ENCODE data around the gene SEC14L5. TPM values are rescaled to one million over a fixed set of nuclear protein-coding genes. Genes with fewer than 3 reads are reported as not detected.
"Not testable (repeated sequence)": the region's sequence is repeated elsewhere in the genome, so short reads cannot be mapped to it uniquely, and the experiment has no call there.

The SEC14L5 gene
- total and polyA plus RNA-seq, 5 donors = 0.57 to 3.8 (median 1.4) TPM

GRCh38 chr16:5042574-5043171 lies 84.5 kb downstream of the SEC14L5 start:
- intact Hi-C loops (cut with DNase I) = no loop called here
- peak in 1 of 3 donors; percentile 16 for DNase-seq
- Histone ChIP-seq H3K4me3 (ENCODE audit: low read length) (no peak overlapping the region), H3K4me1 (ENCODE audit: control insufficient read depth, insufficient read depth, low read length) (no peaks in the 10 kb centered on the region), H3K27ac (ENCODE audit: low read length) (no peak overlapping the region), H3K27me3 (ENCODE audit: control insufficient read depth, insufficient read depth) (no peaks in the 10 kb centered on the region), H3K9me3 (ENCODE audit: control insufficient read depth, low read length) (no peaks in the 10 kb centered on the region)
- WGBS = 71% methylated on average over 14 of the region's 14 CpGs
- no peak for ATAC-seq

DNA sequence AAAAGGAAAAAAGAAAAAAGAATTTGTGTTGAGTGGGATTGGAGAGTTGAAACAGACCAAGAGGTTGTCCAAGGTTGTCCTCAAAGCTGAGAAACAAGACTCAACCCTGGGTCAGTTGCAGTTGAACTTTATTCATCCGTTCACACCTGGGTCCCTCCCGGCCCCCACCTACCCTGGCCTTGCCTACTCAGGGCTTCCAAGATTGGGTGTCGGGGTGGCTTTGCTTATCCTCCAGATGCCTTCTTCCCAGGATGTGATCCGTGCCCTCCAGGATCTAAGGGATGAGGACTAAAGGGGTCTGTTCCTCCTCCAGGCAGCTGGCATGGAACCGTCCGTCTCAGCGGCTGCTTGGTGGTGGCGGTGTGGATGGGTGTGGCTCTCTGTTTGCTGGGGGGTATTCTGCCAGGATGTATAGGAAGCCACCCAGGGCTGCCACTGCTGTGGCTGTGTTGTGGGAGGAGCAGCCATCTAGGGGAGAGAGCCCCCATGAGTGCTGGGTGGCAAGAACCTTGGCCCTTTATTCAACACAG lies 85.9 kb downstream of the SEC14L5 start:
- no peaks in the 10 kb centered on the region for H3K4me1 ChIP-seq (ENCODE audit: control insufficient read depth, insufficient read depth, low read length)
- no peaks in the 10 kb centered on the region for H3K27me3 ChIP-seq (ENCODE audit: control insufficient read depth, insufficient read depth)
- H3K4me3 ChIP-seq (ENCODE audit: low read length) = no peak overlapping the region
- no peak overlapping the region for H3K27ac ChIP-seq (ENCODE audit: low read length)
- no peaks in the 10 kb centered on the region for H3K9me3 ChIP-seq (ENCODE audit: control insufficient read depth, low read length)
- intact Hi-C loops (cut with DNase I) = no loop called here
- WGBS = 93% methylated on average over 8 of the region's 8 CpGs
- DNase-seq (peak in 1 of 3 donors; percentile 28), ATAC-seq (no peak)

DNA sequence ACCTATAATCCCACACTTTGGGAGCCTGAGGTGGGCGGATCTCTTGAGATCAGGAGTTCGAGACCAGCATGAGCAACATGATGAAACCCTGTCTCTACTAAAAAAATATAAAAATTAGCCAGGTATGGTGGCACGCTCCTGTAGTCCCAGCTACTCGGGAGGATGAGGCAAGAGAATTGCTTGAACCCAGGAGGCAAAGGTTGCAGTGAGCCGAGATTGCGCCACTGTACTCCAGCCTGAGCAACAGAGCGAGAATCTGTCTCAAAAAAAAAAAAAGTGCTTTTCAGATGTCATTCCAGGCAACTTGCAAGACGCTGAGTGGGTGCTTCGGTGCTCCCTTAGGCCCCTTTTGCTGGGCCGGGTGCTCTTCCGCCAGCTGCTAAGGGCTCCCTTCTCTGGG lies 86.5 kb downstream of the SEC14L5 start:
- H3K4me1 ChIP-seq (ENCODE audit: control insufficient read depth, insufficient read depth, low read length); ATAC-seq; intact Hi-C loops (cut with DNase I); H3K27me3 ChIP-seq (ENCODE audit: control insufficient read depth, insufficient read depth); H3K27ac ChIP-seq (ENCODE audit: low read length); DNase-seq; H3K4me3 ChIP-seq (ENCODE audit: low read length); H3K9me3 ChIP-seq (ENCODE audit: control insufficient read depth, low read length): not testable (repeated sequence)
- 93% methylated on average over 11 of the region's 11 CpGs for WGBS

- no peaks in the 10 kb centered on the region for H3K27me3 ChIP-seq (ENCODE audit: control insufficient read depth, insufficient read depth)
- no peak overlapping the region for H3K4me3 ChIP-seq (ENCODE audit: low read length)
- DNase-seq (peak in 1 of 3 donors; percentile 26), ATAC-seq (no peak)
- WGBS = 88% methylated on average over 10 of the region's 10 CpGs
- H3K4me1 ChIP-seq (ENCODE audit: control insufficient read depth, insufficient read depth, low read length) = no peaks in the 10 kb centered on the region
- H3K9me3 ChIP-seq (ENCODE audit: control insufficient read depth, low read length) = no peaks in the 10 kb centered on the region
- no peak overlapping the region for H3K27ac ChIP-seq (ENCODE audit: low read length)
- intact Hi-C loops (cut with DNase I) = no loop called here
Observed at GRCh38 chr16:5045499-5046115, 87.5 kb downstream of the SEC14L5 start.

GRCh38 chr16:5046914-5047313 lies 88.8 kb downstream of the SEC14L5 start:
- DNase-seq (no peak), ATAC-seq (no peak)
- H3K27ac ChIP-seq (ENCODE audit: low read length) = no peak overlapping the region
- H3K4me3 ChIP-seq (ENCODE audit: low read length) = no peak overlapping the region
- no peaks in the 10 kb centered on the region for H3K9me3 ChIP-seq (ENCODE audit: control insufficient read depth, low read length)
- intact Hi-C loops (cut with DNase I) = no loop called here
- WGBS = 79% methylated on average over 2 of the region's 2 CpGs
- no peaks in the 10 kb centered on the region for H3K27me3 ChIP-seq (ENCODE audit: control insufficient read depth, insufficient read depth)
- H3K4me1 ChIP-seq (ENCODE audit: control insufficient read depth, insufficient read depth, low read length) = no peaks in the 10 kb centered on the region

DNA sequence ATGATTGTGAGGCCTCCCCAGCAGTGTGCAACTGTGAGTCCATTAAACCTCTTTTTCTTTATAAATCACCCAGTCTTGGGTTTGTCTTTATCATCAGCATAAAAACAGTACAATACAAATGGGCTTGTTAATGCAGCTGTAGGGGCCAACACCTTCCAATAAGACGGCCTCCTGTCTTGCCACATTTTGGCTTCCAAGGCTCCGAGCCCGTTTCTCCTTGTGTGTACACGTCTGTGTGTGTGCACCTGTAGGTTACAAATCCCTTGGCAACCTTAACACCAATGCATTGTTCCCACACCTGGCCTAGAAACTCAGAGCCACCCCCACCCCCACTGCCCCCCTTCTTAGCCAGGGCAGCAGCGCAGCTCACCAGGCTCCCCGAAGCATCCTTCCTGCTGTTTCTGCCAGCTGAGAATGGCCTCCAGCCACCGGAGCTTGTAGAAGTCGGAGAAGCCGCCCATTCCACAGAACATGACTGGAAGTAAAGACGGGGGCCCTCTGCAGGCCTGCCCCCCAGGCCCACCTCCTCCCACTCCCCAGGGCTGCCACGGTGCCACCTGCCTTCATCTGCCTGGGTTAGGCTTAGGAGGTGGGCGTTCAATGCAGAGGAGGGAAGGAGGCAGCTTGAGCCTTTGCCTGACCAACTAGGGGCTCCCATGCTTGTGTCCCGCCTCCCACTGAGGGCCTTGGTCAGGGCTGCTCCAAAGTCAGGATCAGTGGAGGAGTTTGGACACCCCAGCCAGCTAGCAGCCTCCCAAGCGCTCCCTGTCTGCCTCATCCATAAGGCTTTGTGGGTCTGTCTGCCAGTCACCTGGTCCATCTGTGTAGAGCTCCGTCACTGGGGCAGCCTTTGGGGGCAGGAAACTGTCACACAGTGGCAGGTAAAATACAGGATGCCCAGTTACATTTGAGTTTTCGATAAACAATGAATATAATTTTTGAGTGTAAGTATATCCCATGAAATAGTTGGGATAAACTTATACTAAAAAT lies 97.0 kb downstream of the SEC14L5 start:
- DNase-seq (no peak), ATAC-seq (no peak)
- Histone ChIP-seq H3K4me1 (ENCODE audit: control insufficient read depth, insufficient read depth, low read length) (no peaks in the 10 kb centered on the region), H3K9me3 (ENCODE audit: control insufficient read depth, low read length) (no peaks in the 10 kb centered on the region), H3K27me3 (ENCODE audit: control insufficient read depth, insufficient read depth) (no peaks in the 10 kb centered on the region), H3K4me3 (ENCODE audit: low read length) (no peak overlapping the region), H3K27ac (ENCODE audit: low read length) (no peak overlapping the region)
- intact Hi-C loops (cut with DNase I) = no loop called here
- 88% methylated on average over 16 of the region's 16 CpGs for WGBS

GRCh38 chr16:5056352-5056751 lies 98.2 kb downstream of the SEC14L5 start:
- ATAC-seq (peak; percentile 43 to 51), DNase-seq (peak in 1 of 3 donors; percentile 56)
- Histone ChIP-seq H3K27me3 (ENCODE audit: control insufficient read depth, insufficient read depth) (no peaks in the 10 kb centered on the region), H3K4me1 (ENCODE audit: control insufficient read depth, insufficient read depth, low read length) (no peaks in the 10 kb centered on the region), H3K9me3 (ENCODE audit: control insufficient read depth, low read length) (no peaks in the 10 kb centered on the region), H3K4me3 (ENCODE audit: low read length) (no peak overlapping the region), H3K27ac (ENCODE audit: low read length) (no peak overlapping the region)
- 12% methylated on average over 11 of the region's 11 CpGs for WGBS
- intact Hi-C loops (cut with DNase I) = no loop called here

- WGBS = 32% methylated on average over 7 of the region's 7 CpGs
- ATAC-seq = no peak
- intact Hi-C loops (cut with DNase I) = no loop called here
- Histone ChIP-seq H3K27ac (ENCODE audit: low read length) (no peak overlapping the region), H3K9me3 (ENCODE audit: control insufficient read depth, low read length) (no peaks in the 10 kb centered on the region), H3K4me1 (ENCODE audit: control insufficient read depth, insufficient read depth, low read length) (no peaks in the 10 kb centered on the region), H3K4me3 (ENCODE audit: low read length) (no peak overlapping the region), H3K27me3 (ENCODE audit: control insufficient read depth, insufficient read depth) (no peaks in the 10 kb centered on the region)
- no peak for DNase-seq
Observed at GRCh38 chr16:5058476-5058875, 100.3 kb downstream of the SEC14L5 start.

- 67% methylated on average over 6 of the region's 6 CpGs for WGBS
- H3K27ac ChIP-seq (ENCODE audit: low read length) = no peak overlapping the region
- H3K9me3 ChIP-seq (ENCODE audit: control insufficient read depth, low read length) = no peaks in the 10 kb centered on the region
- intact Hi-C loops (cut with DNase I) = no loop called here
- H3K27me3 ChIP-seq (ENCODE audit: control insufficient read depth, insufficient read depth) = no peaks in the 10 kb centered on the region
- no peak for ATAC-seq
- no peak for DNase-seq
- H3K4me3 ChIP-seq (ENCODE audit: low read length) = no peak overlapping the region
- no peaks in the 10 kb centered on the region for H3K4me1 ChIP-seq (ENCODE audit: control insufficient read depth, insufficient read depth, low read length)
Observed at GRCh38 chr16:5059386-5060072, 101.4 kb downstream of the SEC14L5 start.

- Histone ChIP-seq H3K9me3 (ENCODE audit: control insufficient read depth, low read length) (no peaks in the 10 kb centered on the region), H3K4me3 (ENCODE audit: low read length) (no peak overlapping the region), H3K27ac (ENCODE audit: low read length) (no peak overlapping the region), H3K4me1 (ENCODE audit: control insufficient read depth, insufficient read depth, low read length) (no peaks in the 10 kb centered on the region), H3K27me3 (ENCODE audit: control insufficient read depth, insufficient read depth) (no peaks in the 10 kb centered on the region)
- DNase-seq (no peak), ATAC-seq (no peak)
- intact Hi-C loops (cut with DNase I) = no loop called here
- 77% methylated on average over 10 of the region's 10 CpGs for WGBS
Observed at GRCh38 chr16:5060073-5060641, 102.0 kb downstream of the SEC14L5 start.
